DMS153 treated with DMSO at 0.1 percent for 48 hours (cell line): ENCODE results near the gene AMOTL2.
A peak's percentile ranks its signal among the peaks of the same experiment; 100 is the strongest.

ENCODE experiments used
- DNase-seq: peaks from one replicate; lab custom pipeline; 2025; ENCODE audit not compliant: unreplicated experiment; lab: John Stamatoyannopoulos, UW

AMOTL2 gene

GRCh38 chr3:134353831-134354611 lies 20.2 kb downstream of the AMOTL2 start:
- no peak for DNase-seq

- DNase-seq, result no peak
Measured at GRCh38 chr3:134353171-134353825, 20.9 kb downstream of the AMOTL2 start.

- no peak for DNase-seq
Measured at GRCh38 chr3:134352031-134352671, 22.1 kb downstream of the AMOTL2 start.

GRCh38 chr3:134351427-134351826 lies 22.8 kb downstream of the AMOTL2 start:
- DNase-seq, result no peak

GRCh38 chr3:134350861-134351311 lies 23.4 kb downstream of the AMOTL2 start:
- no peak for DNase-seq

- DNase-seq, result no peak
Measured at GRCh38 chr3:134350266-134350665, 24.0 kb downstream of the AMOTL2 start.

GRCh38 chr3:134348524-134348923 lies 25.7 kb downstream of the AMOTL2 start:
- DNase-seq, result no peak

GRCh38 chr3:134347551-134347950 lies 26.7 kb downstream of the AMOTL2 start:
- no peak for DNase-seq

GRCh38 chr3:134346744-134347143 lies 27.5 kb downstream of the AMOTL2 start:
- DNase-seq, result no peak

GRCh38 chr3:134345202-134345601 lies 29.0 kb downstream of the AMOTL2 start:
- DNase-seq, result no peak

- DNase-seq, result no peak
Measured at GRCh38 chr3:134344560-134344959, 29.7 kb downstream of the AMOTL2 start.

- DNase-seq, result no peak
Measured at GRCh38 chr3:134342259-134342658, 32.0 kb downstream of the AMOTL2 start.

GRCh38 chr3:134341389-134341788 lies 32.9 kb downstream of the AMOTL2 start:
- peak; percentile 4 for DNase-seq

GRCh38 chr3:134340982-134341365 lies 33.3 kb downstream of the AMOTL2 start:
- no peak for DNase-seq

- no peak for DNase-seq
Measured at GRCh38 chr3:134340362-134340981, 33.8 kb downstream of the AMOTL2 start.

GRCh38 chr3:134339913-134340312 lies 34.3 kb downstream of the AMOTL2 start:
- DNase-seq, result no peak

GRCh38 chr3:134339331-134339730 lies 34.9 kb downstream of the AMOTL2 start:
- no peak for DNase-seq

- no peak for DNase-seq
Measured at GRCh38 chr3:134338516-134339261, 35.6 kb downstream of the AMOTL2 start.

- DNase-seq, result no peak
Measured at GRCh38 chr3:134338201-134338512, 36.1 kb downstream of the AMOTL2 start.

GRCh38 chr3:134337511-134338200 lies 36.6 kb downstream of the AMOTL2 start:
- DNase-seq, result no peak
